ENCODE data around the gene GNG8. TPM values are rescaled to one million over a fixed set of nuclear protein-coding genes. Genes with fewer than 3 reads are reported as not detected.
A peak's percentile ranks its signal among the peaks of the same experiment; 100 is the strongest.

GNG8 gene
- total RNA-seq, 2 experiments from 2014 or later: not detected

DNA sequence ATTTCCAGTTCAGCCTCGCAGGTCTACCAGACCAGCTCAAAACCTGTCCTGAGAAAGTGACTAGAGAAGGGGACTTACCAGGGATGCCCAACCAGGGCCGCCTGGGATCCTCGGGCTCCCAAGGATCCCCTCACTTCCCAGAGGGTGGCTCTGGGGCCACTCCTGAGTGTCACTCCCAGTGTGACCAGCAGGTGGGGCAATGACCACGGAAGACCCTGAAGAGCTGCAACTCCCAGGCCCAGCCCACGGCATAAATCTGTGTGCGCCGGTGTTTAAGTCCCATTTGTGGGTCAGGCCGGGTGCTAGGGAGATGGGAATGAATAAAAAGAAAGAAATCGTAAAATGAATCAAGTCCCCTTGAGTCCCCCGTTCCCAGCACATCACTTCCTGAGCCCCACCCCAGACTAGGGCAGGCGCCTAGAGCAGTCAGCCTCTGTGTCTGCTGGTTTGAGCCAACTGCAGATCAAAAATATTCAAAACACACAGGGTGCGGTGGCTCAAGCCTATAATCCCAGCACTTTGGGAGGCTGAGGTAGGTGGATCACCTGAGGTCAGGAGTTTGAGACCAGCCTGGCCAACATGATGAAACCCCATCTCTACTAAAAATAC, 21.8 kb downstream of the GNG8 start:
- Mint-ChIP-seq H3K27ac (peak overlapping the region; percentile 93), H3K9me3 (no peaks in the 10 kb centered on the region), H3K4me1 (ENCODE audit: low read depth) (peaks cover 74% of the 10 kb centered on the region), H3K27me3 (no peaks in the 10 kb centered on the region), H3K36me3 (ENCODE audit: low read depth) (peaks cover 26% of the 10 kb centered on the region), H3K4me3 (peak overlapping the region; percentile 56)
- TF ChIP-seq, protein P1, sequence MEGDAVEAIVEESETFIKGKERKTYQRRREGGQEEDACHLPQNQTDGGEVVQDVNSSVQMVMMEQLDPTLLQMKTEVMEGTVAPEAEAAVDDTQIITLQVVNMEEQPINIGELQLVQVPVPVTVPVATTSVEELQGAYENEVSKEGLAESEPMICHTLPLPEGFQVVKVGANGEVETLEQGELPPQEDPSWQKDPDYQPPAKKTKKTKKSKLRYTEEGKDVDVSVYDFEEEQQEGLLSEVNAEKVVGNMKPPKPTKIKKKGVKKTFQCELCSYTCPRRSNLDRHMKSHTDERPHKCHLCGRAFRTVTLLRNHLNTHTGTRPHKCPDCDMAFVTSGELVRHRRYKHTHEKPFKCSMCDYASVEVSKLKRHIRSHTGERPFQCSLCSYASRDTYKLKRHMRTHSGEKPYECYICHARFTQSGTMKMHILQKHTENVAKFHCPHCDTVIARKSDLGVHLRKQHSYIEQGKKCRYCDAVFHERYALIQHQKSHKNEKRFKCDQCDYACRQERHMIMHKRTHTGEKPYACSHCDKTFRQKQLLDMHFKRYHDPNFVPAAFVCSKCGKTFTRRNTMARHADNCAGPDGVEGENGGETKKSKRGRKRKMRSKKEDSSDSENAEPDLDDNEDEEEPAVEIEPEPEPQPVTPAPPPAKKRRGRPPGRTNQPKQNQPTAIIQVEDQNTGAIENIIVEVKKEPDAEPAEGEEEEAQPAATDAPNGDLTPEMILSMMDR (IDR thresholded peaks at IDR 0.05): peak; percentile 90
- Histone ChIP-seq H3K4me3 (ENCODE audit: low read length) (no peak overlapping the region), H3K4me1 (ENCODE audit: insufficient read depth, low read length) (peaks cover 90% of the 10 kb centered on the region), H3K27me3 (ENCODE audit: control insufficient read depth in 1 of 2, insufficient read depth in 2 of 2, low read length in 2 of 2) (no peaks in the 10 kb centered on the region), H3K36me3 (ENCODE audit: insufficient read depth, low read length) (peaks cover 13% of the 10 kb centered on the region), H3K9me3 (ENCODE audit: control insufficient read depth in 1 of 2, insufficient read depth in 1 of 2, low read length in 2 of 2) (no peaks in the 10 kb centered on the region), H3K27ac (ENCODE audit: low read depth in 1 of 2, low read length in 2 of 2) (peak overlapping the region in 1 of 2 donors; percentile 41)
- CTCF ChIA-PET: interaction anchor here (0.7 to 2.4 kb wide), 14 partner anchors 8 to 113 kb away, joined by 3 to 34 read pairs (median 5); partner anchors contain the start of genes CALM3, DACT3 and PTGIR
- ATAC-seq (ENCODE audit: poor library complexity): peak; percentile 58
- DNase-seq: peak; percentile 71 to 89 (median 77)
- intact Hi-C loops (cut with DNase I, micrococcal nuclease): loop anchor here (1.0 to 10.0 kb wide), 4 partner anchors 13 to 1751 kb away; partner anchors contain the start of genes CALM3 (in 1 of the 2), SYNGR4 (in 1 of the 2) and TMEM143 (in 1 of the 2)
- POLR2A ChIA-PET: interaction anchor here (0.9 to 5.4 kb wide), 4 partner anchors 8 to 47 kb away, joined by 4 to 215 read pairs (median 18); partner anchors contain the start of genes CALM3 and DACT3

- Mint-ChIP-seq H3K4me3 (no peak overlapping the region), H3K27ac (peak overlapping the region; percentile 93), H3K27me3 (no peaks in the 10 kb centered on the region), H3K4me1 (ENCODE audit: low read depth) (peaks cover 72% of the 10 kb centered on the region), H3K9me3 (no peaks in the 10 kb centered on the region), H3K36me3 (ENCODE audit: low read depth) (peaks cover 33% of the 10 kb centered on the region)
- H3K4me3 ChIP-seq (ENCODE audit: low read length): no peak overlapping the region
- CTCF ChIA-PET: interaction anchor here (1.0 to 2.4 kb wide), 11 partner anchors 9 to 84 kb away, joined by 4 to 34 read pairs (median 6); partner anchors contain the start of genes CALM3 and DACT3
- POLR2A ChIA-PET: interaction anchor here (1.7 to 5.4 kb wide), 3 partner anchors 11 to 48 kb away, joined by 5 to 215 read pairs (median 32); partner anchors contain the start of genes CALM3 and DACT3
- no peak overlapping the region for H3K27ac ChIP-seq (ENCODE audit: low read depth in 1 of 2, low read length in 2 of 2)
- TF ChIP-seq, protein P1 (IDR thresholded peaks at IDR 0.05): no peak
- no peaks in the 10 kb centered on the region for H3K27me3 ChIP-seq (ENCODE audit: control insufficient read depth in 1 of 2, insufficient read depth in 2 of 2, low read length in 2 of 2)
- intact Hi-C loops (cut with DNase I, micrococcal nuclease): loop anchor here in 1 of 2 experiments (5.0 to 10.0 kb wide), 2 partner anchors 81 to 1751 kb away; partner anchors contain the start of genes SYNGR4 and TMEM143
- peak in 1 of 14 experiments; percentile 30 for DNase-seq
- H3K9me3 ChIP-seq (ENCODE audit: control insufficient read depth in 1 of 2, insufficient read depth in 1 of 2, low read length in 2 of 2): no peaks in the 10 kb centered on the region
- peaks cover 87% of the 10 kb centered on the region for H3K4me1 ChIP-seq (ENCODE audit: insufficient read depth, low read length)
- ATAC-seq (ENCODE audit: poor library complexity): no peak
- peaks cover 20% of the 10 kb centered on the region for H3K36me3 ChIP-seq (ENCODE audit: insufficient read depth, low read length)
These were observed 22.5 kb downstream of the GNG8 start for GRCh38 chr19:46613525-46613924.

DNA sequence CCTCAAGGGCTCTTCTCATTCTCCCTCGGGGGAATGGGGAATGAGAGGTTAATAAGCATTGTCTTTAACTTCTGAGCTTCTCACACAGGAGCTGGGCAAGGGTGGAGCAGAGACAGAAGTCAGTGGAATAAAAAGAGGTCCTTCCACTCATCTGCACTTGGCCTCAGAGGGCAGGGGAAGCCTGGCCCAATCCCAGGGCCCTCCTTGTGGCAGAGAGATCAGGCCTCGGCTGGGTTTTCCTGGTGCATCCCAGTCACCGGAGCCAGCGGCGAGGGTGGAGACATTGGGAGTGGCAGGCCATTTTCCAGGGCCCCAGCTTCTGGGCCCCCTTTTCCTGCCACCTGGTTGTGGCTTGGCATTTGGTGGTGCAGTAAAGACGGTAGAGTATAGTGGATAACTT, 24.2 kb downstream of the GNG8 start:
- TF ChIP-seq, protein P1 (IDR thresholded peaks at IDR 0.05): no peak
- Histone ChIP-seq H3K27me3 (ENCODE audit: control insufficient read depth in 1 of 2, insufficient read depth in 2 of 2, low read length in 2 of 2) (no peaks in the 10 kb centered on the region), H3K27ac (ENCODE audit: low read depth in 1 of 2, low read length in 2 of 2) (peak overlapping the region; percentile 57 to 81), H3K4me3 (ENCODE audit: low read length) (peak overlapping the region; percentile 11), H3K4me1 (ENCODE audit: insufficient read depth, low read length) (peaks cover 73% of the 10 kb centered on the region), H3K36me3 (ENCODE audit: insufficient read depth, low read length) (peaks cover 37% of the 10 kb centered on the region), H3K9me3 (ENCODE audit: control insufficient read depth in 1 of 2, insufficient read depth in 1 of 2, low read length in 2 of 2) (no peaks in the 10 kb centered on the region)
- CTCF ChIA-PET: interaction anchor here (0.8 to 3.8 kb wide), 7 partner anchors 10 to 82 kb away, joined by 3 to 30 read pairs (median 4); partner anchors contain the start of genes CALM3 and DACT3
- Mint-ChIP-seq H3K36me3 (ENCODE audit: low read depth) (peaks cover 50% of the 10 kb centered on the region), H3K27ac (peak overlapping the region; percentile 93), H3K4me3 (peak overlapping the region; percentile 80), H3K4me1 (ENCODE audit: low read depth) (peaks cover 74% of the 10 kb centered on the region), H3K27me3 (no peaks in the 10 kb centered on the region), H3K9me3 (no peaks in the 10 kb centered on the region)
- DNase-seq (peak in 1 of 14 experiments; percentile 14), ATAC-seq (ENCODE audit: poor library complexity) (peak; percentile 14)
- intact Hi-C loops (cut with DNase I, micrococcal nuclease): loop anchor here in 1 of 2 experiments (5.0 to 10.0 kb wide), 2 partner anchors 79 to 1753 kb away; partner anchors contain the start of genes SYNGR4 and TMEM143
- POLR2A ChIA-PET: interaction anchor here (0.7 to 5.4 kb wide), 17 partner anchors 8 to 344 kb away, joined by 3 to 215 read pairs (median 4); partner anchors contain the start of genes CALM3 and DACT3
